ENCODE results near the gene GPC6.

GRCh38 chr13:94242554-94242953, 1015.9 kb downstream of the GPC6 start:
- TF ChIP-seq, protein P1, sequence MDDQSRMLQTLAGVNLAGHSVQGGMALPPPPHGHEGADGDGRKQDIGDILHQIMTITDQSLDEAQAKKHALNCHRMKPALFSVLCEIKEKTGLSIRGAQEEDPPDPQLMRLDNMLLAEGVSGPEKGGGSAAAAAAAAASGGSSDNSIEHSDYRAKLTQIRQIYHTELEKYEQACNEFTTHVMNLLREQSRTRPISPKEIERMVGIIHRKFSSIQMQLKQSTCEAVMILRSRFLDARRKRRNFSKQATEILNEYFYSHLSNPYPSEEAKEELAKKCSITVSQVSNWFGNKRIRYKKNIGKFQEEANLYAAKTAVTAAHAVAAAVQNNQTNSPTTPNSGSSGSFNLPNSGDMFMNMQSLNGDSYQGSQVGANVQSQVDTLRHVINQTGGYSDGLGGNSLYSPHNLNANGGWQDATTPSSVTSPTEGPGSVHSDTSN (IDR thresholded peaks at IDR 0.05) = no peak
- TF ChIP-seq TEAD4 (IDR thresholded peaks at IDR 0.05; ENCODE audit: borderline replicate concordance, insufficient read depth) (no peak), ZBTB33 (IDR thresholded peaks at IDR 0.05; ENCODE audit: borderline replicate concordance, low read depth) (no peak), RAD21 (IDR thresholded peaks at IDR 0.05; ENCODE audit: low read length) (no peak)
- TF ChIP-seq, protein P2, sequence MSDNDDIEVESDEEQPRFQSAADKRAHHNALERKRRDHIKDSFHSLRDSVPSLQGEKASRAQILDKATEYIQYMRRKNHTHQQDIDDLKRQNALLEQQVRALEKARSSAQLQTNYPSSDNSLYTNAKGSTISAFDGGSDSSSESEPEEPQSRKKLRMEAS (IDR thresholded peaks at IDR 0.05; ENCODE audit: low read depth) = no peak
- TF ChIP-seq, protein P3, sequence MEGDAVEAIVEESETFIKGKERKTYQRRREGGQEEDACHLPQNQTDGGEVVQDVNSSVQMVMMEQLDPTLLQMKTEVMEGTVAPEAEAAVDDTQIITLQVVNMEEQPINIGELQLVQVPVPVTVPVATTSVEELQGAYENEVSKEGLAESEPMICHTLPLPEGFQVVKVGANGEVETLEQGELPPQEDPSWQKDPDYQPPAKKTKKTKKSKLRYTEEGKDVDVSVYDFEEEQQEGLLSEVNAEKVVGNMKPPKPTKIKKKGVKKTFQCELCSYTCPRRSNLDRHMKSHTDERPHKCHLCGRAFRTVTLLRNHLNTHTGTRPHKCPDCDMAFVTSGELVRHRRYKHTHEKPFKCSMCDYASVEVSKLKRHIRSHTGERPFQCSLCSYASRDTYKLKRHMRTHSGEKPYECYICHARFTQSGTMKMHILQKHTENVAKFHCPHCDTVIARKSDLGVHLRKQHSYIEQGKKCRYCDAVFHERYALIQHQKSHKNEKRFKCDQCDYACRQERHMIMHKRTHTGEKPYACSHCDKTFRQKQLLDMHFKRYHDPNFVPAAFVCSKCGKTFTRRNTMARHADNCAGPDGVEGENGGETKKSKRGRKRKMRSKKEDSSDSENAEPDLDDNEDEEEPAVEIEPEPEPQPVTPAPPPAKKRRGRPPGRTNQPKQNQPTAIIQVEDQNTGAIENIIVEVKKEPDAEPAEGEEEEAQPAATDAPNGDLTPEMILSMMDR (IDR thresholded peaks at IDR 0.05) = no peak
